ENCODE results near the gene IKZF5.

IKZF5 gene

GRCh38 chr10:123016228-123016627 is 7.6 kb upstream of the IKZF5 start:
- DNase-seq (ENCODE audit: low read depth in 2 of 2), result no peak

DNA sequence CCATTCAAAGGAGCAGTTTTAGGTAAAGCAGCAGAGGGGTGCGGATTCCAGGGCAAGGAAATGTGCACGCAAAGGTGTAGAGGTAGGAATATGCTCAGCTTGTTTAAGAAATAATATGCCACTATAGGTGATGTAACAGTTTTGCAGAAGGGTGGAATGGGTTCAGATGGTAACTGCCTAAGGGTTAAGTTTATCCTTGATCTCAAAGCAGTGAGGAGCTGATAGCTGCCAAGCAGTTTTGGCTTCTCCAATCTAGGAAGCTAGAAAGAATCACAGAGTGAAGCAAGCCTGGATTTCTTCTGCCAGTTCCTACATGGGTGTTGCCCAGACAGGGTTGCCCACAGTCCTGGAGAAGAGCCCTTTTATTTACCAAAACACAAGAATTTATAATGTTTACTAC is 6.2 kb upstream of the IKZF5 start:
- no peak for DNase-seq (ENCODE audit: low read depth in 2 of 2)

DNA sequence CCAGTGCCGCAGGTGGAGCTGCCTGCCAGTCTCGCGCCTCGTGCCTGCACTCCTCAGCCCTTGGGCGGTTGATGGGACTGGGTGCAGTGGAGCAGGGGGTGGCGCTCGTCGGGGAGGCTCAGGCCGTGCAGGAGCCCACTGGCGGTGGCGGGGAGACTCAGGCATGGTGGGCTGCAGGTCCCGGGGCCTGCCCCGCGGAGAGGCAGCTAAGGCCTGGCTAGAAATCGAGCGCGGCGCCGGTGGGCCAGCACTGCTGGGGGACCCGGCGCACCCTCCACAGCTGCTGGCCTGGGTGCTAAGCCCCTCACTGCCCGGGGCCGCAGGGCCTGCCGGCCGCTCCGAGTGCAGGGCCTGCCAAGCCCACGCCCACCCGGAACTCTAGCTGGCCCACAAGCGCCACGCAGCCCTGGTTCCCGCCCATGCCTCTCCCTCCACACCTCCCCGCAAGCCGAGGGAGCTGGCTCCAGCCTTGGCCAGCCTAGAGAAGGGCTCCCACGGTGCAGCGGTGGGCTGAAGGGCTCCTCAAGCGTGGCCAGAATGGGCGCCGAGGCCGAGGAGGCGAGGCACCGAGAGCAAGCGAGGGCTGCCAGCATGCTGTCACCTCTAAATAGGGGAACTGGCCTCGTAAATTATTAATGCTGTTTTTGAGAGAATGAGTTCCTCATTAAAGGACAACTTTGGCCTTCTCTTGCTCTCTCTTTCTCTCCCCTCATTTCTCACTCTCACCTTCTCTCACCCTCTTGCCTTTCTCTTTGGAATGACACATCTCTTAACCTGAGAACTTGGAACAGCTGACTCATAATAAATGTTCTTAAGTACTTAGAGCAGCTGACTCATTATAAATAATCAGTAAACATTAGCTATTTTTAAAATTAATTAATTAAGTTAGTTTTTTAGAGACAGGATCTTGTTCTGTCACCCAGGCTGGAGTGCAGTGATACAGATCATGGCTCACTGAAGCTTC is 5.1 kb upstream of the IKZF5 start:
- DNase-seq (ENCODE audit: low read depth in 2 of 2), result no peak

GRCh38 chr10:123011987-123012386 is 3.4 kb upstream of the IKZF5 start:
- no peak for DNase-seq (ENCODE audit: low read depth in 2 of 2)

GRCh38 chr10:123009105-123009820 is 668 bp upstream of the IKZF5 start:
- no peak for DNase-seq (ENCODE audit: low read depth in 2 of 2)

GRCh38 chr10:123007558-123008354 is 839 bp downstream of the IKZF5 start:
- DNase-seq (ENCODE audit: low read depth in 2 of 2), result peak in 1 of 2 donors; percentile 10

DNA sequence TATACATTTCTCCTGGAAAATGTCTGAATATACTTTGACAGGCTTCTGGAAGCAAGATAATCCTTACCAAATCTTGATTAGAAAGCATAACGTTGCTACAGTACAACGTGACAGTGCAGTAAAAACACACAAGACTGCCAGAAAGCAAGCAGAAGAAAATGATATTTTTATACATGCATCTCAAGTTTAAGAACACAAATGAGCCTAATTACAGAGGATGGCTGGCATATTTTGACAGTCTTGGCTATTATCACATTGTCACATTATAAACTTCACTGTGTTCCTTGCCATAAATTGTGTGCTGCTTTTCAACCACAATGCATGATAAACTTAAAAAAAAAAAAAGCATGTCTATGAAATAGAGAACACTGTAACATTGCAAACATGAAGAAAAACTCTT is 4.3 kb downstream of the IKZF5 start:
- DNase-seq (ENCODE audit: low read depth in 2 of 2), result no peak

DNA sequence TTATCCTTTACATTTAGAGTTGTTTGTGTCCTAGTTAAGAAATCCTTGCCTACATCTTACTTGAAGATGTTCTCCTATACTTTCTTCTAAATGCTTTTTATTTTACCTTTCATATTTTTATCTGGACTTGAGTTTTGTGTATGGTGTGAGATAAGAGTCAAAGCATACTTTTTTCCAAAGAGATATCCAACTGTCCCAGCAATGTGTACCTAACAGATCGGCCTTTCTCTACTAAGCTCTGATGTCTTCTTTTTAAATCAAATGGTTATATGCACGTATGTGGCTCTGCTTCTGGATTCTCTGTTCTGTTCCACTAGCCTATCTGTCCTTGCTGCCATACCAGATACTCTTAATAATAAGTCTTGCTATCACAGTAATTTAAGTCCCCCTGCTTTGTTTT is 7.2 kb downstream of the IKZF5 start:
- DNase-seq (ENCODE audit: low read depth in 2 of 2), result no peak

GRCh38 chr10:123000155-123000554 is 8.4 kb downstream of the IKZF5 start:
- no peak for DNase-seq (ENCODE audit: low read depth in 2 of 2)

- no peak for DNase-seq (ENCODE audit: low read depth in 2 of 2)
Measured at GRCh38 chr10:122999347-122999746, 9.2 kb downstream of the IKZF5 start.

DNA sequence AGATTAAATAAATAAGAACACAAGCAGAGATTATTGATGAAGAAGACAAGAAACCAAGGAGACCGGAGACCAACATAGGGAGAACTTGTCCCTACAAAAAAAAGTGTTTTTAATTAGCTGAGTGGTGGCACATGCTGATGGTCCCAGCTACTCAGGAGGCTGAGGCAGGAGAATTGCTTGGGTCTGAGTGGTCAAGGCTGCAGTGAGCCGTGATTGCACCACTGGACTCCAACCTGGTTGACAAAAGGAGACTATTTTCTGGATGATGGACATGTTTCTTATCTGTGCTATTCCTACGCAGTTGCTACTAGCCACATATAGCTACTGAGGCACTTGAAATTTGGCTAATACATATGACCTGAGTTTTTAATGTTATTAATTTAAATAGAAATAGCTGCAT is 9.7 kb downstream of the IKZF5 start:
- DNase-seq (ENCODE audit: low read depth in 2 of 2), result no peak

DNA sequence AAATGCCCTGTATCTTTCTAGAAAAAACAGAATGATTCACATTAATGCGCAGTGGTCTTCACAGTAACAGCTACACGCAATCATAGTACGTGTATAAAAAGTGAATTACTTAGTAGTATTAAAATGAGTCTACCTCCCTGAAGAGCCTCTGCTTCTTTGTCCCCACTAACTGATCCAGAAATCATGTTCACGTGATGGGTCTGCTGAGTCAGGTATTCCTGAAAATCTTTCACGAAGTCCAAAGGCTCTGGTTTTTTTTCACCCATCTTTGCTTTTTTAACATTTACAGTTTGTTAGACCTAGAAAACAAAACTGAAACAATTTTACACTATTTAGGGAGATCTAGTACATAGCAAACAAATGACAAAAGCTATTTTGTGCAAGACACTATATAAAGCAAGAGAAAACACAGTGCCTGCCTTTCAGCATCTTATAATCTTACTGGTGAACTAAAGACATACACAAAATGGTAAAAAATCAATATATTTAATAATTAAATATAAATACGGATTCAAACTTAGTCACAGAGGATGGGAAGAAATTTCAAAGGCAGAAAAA is 10.2 kb downstream of the IKZF5 start:
- no peak for DNase-seq (ENCODE audit: low read depth in 2 of 2)

- no peak for DNase-seq (ENCODE audit: low read depth in 2 of 2)
Measured at GRCh38 chr10:122997864-122998263, 10.7 kb downstream of the IKZF5 start.

- no peak for DNase-seq (ENCODE audit: low read depth in 2 of 2)
Measured at GRCh38 chr10:122995936-122996335, 12.7 kb downstream of the IKZF5 start.

DNA sequence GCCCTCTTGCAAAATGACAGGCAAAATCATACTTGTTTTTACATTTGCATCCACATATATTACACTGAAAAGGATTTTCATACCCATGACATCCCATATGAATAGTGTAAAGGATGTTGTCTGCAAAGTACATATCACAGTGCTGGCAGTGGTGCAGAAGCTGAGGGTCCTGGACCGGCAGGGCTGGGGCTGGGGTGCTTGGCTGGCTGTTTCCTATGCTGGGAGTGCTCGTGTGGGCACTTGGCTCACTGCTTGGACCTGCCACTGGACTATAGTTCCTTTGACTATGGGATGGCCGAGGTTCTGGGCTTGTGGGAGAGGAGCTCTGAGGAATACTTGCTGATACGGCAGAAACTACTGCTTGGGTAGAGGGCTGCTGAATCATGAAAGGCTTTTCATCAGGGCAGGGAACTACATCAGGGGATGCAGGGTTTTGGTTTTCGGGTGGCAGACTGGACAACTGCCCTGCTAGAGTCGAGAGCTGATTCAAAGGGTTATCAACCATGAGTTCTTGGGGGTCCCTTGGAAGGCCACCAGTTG is 14.7 kb downstream of the IKZF5 start:
- no peak for DNase-seq (ENCODE audit: low read depth in 2 of 2)

DNA sequence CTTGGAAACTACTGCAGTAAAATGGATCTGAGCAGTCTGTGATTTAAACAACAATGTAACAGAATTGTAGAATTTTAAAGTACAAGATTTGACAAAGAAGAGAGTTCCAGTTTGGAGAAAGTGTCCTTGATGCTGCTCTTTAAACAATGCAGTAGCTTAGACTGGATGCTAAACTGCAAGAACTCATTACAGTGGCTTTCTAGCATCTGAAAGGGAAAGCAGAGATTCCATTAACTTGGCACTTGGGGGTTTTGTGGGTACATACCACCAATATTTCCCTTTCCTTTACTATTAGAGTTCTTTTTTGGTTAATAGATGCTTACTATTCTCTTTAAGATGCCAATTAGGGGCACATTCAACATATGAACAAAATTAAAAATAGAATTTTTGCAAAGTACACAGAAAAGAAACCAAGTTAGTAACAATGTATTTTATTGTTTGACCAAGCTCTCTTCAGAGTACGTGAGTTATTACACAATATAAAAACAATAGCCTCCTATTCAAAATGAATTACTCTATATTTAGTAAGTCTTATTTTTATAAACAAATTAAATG is 16.5 kb downstream of the IKZF5 start:
- no peak for DNase-seq (ENCODE audit: low read depth in 2 of 2)

GRCh38 chr10:122990278-122990677 is 18.3 kb downstream of the IKZF5 start:
- no peak for DNase-seq (ENCODE audit: low read depth in 2 of 2)

DNA sequence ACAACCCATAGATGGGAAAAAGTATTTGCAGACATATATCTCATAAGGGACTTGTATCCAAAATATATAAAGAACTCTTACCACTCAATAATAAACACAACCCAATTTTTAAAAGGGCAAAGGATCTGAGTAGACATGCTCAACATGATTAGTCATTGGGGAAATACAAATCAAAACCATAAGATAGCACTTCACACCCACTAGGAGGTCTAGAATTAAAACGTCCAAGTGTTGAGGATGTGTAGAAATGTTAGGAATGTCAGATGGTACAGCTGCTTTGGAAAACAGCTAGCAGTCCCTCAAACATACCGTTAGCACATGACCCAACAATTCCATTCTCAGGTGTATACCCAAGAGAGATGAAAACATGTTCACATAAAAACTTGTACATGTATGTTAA is 20.1 kb downstream of the IKZF5 start:
- no peak for DNase-seq (ENCODE audit: low read depth in 2 of 2)

- no peak for DNase-seq (ENCODE audit: low read depth in 2 of 2)
Measured at GRCh38 chr10:122986335-122986734, 22.3 kb downstream of the IKZF5 start.

GRCh38 chr10:122984708-122985107 is 23.9 kb downstream of the IKZF5 start:
- no peak for DNase-seq (ENCODE audit: low read depth in 2 of 2)

DNA sequence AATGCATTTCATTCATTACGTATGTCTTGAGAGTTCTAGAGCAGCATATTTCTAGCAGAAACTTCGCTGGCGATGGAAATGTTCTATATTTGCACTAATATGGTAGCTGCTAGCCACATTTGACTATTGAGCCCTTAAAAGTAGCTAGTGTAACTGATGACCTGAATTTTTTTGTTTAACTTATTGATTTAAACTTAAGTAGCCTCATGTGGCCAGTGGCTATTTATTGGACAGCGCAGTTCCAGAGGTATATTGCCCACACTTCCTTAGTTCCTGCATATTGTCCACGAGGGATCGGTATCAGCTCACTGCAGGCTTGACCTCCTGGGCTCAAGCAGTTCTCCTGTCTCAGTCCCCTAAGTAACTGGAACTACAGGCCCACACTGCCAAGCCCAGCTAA is 24.7 kb downstream of the IKZF5 start:
- DNase-seq (ENCODE audit: low read depth in 2 of 2), result no peak
